Stimulated activated naive CD8-positive, alpha-beta T cell treated with anti-CD3 and anti-CD28 coated beads, Interleukin-15, Interleukin-2, amounts not matched to agents 100 ng/mL and 50 ng/mL, for 24 hours (primary cell): Measurements from ENCODE around the gene DYNLT1.
"Not testable (repeated sequence)": the region's sequence is repeated elsewhere in the genome, so short reads cannot be mapped to it uniquely, and the experiment has no call there.

ENCODE experiments used
- H3K27ac Mint-ChIP-seq: one replicate; pipeline ENCODE4 v1.8.0; 2021; ENCODE audit warnings: mild to moderate bottlenecking, mixed read lengths
- H3K27me3 Mint-ChIP-seq: one replicate; pipeline ENCODE4 v1.8.0; 2021; ENCODE audit warnings: mixed read lengths
- H3K36me3 Mint-ChIP-seq: one replicate; pipeline ENCODE4 v1.8.0; 2021; ENCODE audit warnings: low read depth, mixed read lengths
- H3K4me1 Mint-ChIP-seq: one replicate; pipeline ENCODE4 v1.8.0; 2021; ENCODE audit warnings: low read depth, mixed read lengths
- H3K4me3 Mint-ChIP-seq: one replicate; pipeline ENCODE4 v1.8.0; 2021; ENCODE audit warnings: mild to moderate bottlenecking, mixed read lengths
- H3K9me3 Mint-ChIP-seq: one replicate; pipeline ENCODE4 v1.8.0; 2021; ENCODE audit warnings: mixed read lengths

Gene DYNLT1

DNA sequence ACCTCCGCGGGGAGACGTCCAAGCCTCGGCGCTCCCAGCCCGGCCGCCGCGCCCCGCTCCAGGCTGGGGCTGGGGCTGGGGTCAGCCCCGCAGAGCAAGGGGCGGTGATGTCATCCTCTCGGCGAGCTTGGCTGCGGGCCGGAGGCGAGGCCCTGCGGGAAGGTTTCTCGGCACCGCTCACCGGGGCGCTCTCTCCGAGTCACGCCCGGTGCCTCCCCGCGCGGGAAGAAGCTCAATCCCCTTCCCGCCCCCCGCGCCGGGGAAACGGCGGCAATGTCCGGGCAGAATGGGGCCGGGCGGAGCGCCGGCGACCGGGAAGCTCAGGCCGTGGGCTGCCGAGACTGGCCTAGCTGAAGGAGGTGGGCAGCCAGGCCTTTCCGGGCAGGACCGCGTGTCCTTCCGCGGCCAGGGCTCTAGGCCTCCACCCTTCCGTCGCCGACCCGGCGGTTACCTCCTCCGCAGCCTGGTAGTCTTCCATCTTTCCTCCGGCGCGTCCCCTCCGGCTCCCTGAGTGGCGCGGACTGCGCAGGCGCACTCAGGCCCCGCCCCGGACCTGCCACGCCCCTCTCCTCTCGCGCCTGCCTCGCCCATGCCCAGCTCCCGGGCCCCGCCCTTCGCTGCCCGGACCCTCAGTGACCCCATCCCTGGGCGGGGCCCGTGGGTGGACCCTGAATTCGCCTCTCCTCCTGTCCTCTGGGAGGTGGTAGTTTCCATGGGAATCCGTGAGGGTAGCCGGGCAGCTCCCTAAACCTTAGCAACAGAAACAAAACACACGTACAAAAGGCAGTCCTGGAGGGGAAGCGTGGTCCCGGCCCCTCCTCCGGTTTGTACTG is at the start of gene DYNLT1:
DYNLT1 (minus strand) TSS at position 513 of the 833 bp plus-strand sequence; CDS start at position 478, 35 bp downstream.
- H3K4me1 Mint-ChIP-seq: peaks cover 86% of the 10 kb centered on the region
- no peaks in the 10 kb centered on the region for H3K9me3 Mint-ChIP-seq
- H3K27me3 Mint-ChIP-seq: no peaks in the 10 kb centered on the region
- H3K27ac Mint-ChIP-seq: peak within 1 kb of the TSS; percentile 97
- H3K36me3 Mint-ChIP-seq: peaks cover 45% of the 10 kb centered on the region
- peak within 1 kb of the TSS; percentile 98 for H3K4me3 Mint-ChIP-seq

- H3K4me3 Mint-ChIP-seq: no peak overlapping the region
- peaks cover 81% of the 10 kb centered on the region for H3K36me3 Mint-ChIP-seq
- peaks cover 64% of the 10 kb centered on the region for H3K4me1 Mint-ChIP-seq
- no peak overlapping the region for H3K27ac Mint-ChIP-seq
- H3K9me3 Mint-ChIP-seq: no peaks in the 10 kb centered on the region
- H3K27me3 Mint-ChIP-seq: no peaks in the 10 kb centered on the region
Measured at GRCh38 chr6:158688860-158689259, 44.3 kb upstream of the DYNLT1 start.

GRCh38 chr6:158687506-158687905 is 43.0 kb upstream of the DYNLT1 start:
- no peaks in the 10 kb centered on the region for H3K9me3 Mint-ChIP-seq
- H3K27ac Mint-ChIP-seq: peak overlapping the region; percentile 77
- peaks cover 72% of the 10 kb centered on the region for H3K4me1 Mint-ChIP-seq

GRCh38 chr6:158686791-158687381 is 42.3 kb upstream of the DYNLT1 start:
- no peaks in the 10 kb centered on the region for H3K27me3 Mint-ChIP-seq
- H3K9me3 Mint-ChIP-seq: no peaks in the 10 kb centered on the region
- H3K4me3 Mint-ChIP-seq: peak overlapping the region; percentile 53
- peaks cover 74% of the 10 kb centered on the region for H3K4me1 Mint-ChIP-seq
- H3K36me3 Mint-ChIP-seq: peaks cover 81% of the 10 kb centered on the region
- peak overlapping the region; percentile 77 for H3K27ac Mint-ChIP-seq

More at GRCh38 chr6:158687506-158687905, 43.0 kb upstream of the DYNLT1 start:
- H3K4me3 Mint-ChIP-seq: no peak overlapping the region
- no peaks in the 10 kb centered on the region for H3K27me3 Mint-ChIP-seq
- peaks cover 82% of the 10 kb centered on the region for H3K36me3 Mint-ChIP-seq

DNA sequence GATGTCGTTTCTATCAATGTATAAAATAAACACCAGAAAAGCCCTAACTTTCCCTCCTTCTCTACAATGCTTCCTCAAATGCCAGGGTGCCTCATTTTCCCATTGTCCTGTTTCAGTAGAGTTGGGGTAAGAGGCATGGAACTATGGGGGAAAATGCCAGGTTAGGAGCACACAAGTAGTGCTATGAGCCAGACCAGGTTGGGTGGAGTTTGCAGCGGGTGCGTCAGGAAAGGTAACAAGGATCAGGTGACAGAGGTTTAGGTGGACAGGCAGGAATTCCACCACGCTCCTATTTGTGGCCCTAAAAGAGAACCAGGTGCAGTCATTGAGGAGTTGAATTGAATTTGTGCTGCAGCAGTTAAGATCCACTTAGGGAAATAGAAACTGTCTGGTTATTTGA is 41.8 kb upstream of the DYNLT1 start:
- peak overlapping the region; percentile 53 for H3K4me3 Mint-ChIP-seq
- H3K27ac Mint-ChIP-seq: peak overlapping the region; percentile 77
- no peaks in the 10 kb centered on the region for H3K27me3 Mint-ChIP-seq
- H3K36me3 Mint-ChIP-seq: peaks cover 84% of the 10 kb centered on the region
- no peaks in the 10 kb centered on the region for H3K9me3 Mint-ChIP-seq
- H3K4me1 Mint-ChIP-seq: peaks cover 74% of the 10 kb centered on the region

- no peaks in the 10 kb centered on the region for H3K27me3 Mint-ChIP-seq
- no peak overlapping the region for H3K4me3 Mint-ChIP-seq
- peaks cover 65% of the 10 kb centered on the region for H3K4me1 Mint-ChIP-seq
- peaks cover 90% of the 10 kb centered on the region for H3K36me3 Mint-ChIP-seq
- peak overlapping the region; percentile 31 for H3K27ac Mint-ChIP-seq
- no peaks in the 10 kb centered on the region for H3K9me3 Mint-ChIP-seq
Measured at GRCh38 chr6:158684745-158685324, 40.3 kb upstream of the DYNLT1 start.

- no peak overlapping the region for H3K4me3 Mint-ChIP-seq
- H3K27me3 Mint-ChIP-seq: no peaks in the 10 kb centered on the region
- H3K36me3 Mint-ChIP-seq: peaks cover 89% of the 10 kb centered on the region
- no peak overlapping the region for H3K27ac Mint-ChIP-seq
- no peaks in the 10 kb centered on the region for H3K9me3 Mint-ChIP-seq
- H3K4me1 Mint-ChIP-seq: peaks cover 59% of the 10 kb centered on the region
Measured at GRCh38 chr6:158684311-158684710, 39.8 kb upstream of the DYNLT1 start.

DNA sequence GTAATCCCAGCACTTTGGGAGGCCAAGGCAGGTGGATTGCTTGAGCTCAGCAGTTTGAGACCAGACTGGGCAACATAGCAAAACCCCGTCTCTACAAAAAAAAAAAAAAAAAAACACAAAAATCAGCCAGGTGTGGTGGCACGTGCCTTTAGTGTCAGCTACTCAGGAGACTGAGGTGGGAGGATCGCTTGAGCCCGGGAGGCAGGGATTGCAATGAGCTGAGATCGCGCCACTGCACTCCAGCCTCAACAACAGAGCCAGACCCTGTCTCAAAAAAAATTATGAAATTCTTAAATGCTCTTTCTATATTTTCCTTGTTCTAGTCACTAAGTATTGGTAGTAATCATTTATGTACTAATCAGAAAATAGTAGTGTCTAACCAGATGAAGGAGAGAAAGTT is 35.9 kb upstream of the DYNLT1 start:
- no peaks in the 10 kb centered on the region for H3K27me3 Mint-ChIP-seq
- peaks cover 73% of the 10 kb centered on the region for H3K36me3 Mint-ChIP-seq
- no peak overlapping the region for H3K4me3 Mint-ChIP-seq
- H3K27ac Mint-ChIP-seq: no peak overlapping the region
- H3K4me1 Mint-ChIP-seq: peaks cover 35% of the 10 kb centered on the region
- H3K9me3 Mint-ChIP-seq: no peaks in the 10 kb centered on the region

DNA sequence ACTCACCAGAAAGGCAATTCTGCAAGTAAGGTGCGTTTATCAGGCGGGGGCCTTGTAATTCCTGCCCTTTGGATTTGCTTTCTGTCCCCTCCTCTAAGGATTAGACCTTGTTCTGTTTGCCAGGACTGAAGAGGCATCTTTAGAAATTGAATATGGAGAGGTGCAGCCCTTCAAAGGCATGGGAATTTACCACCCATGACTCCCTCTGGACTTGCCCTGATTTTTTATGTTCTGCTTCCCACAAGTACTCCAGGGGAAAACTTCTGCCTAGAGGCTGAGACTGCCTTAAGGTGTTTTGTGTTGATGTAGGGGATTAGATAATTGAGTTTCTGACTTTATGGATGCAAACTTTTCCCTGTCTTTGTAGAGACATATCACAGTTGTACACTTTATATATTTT is 35.5 kb upstream of the DYNLT1 start:
- no peaks in the 10 kb centered on the region for H3K9me3 Mint-ChIP-seq
- H3K36me3 Mint-ChIP-seq: peaks cover 75% of the 10 kb centered on the region
- H3K4me3 Mint-ChIP-seq: no peak overlapping the region
- H3K27me3 Mint-ChIP-seq: no peaks in the 10 kb centered on the region
- peaks cover 32% of the 10 kb centered on the region for H3K4me1 Mint-ChIP-seq
- H3K27ac Mint-ChIP-seq: no peak overlapping the region

- H3K27me3 Mint-ChIP-seq: no peaks in the 10 kb centered on the region
- H3K4me1 Mint-ChIP-seq: peaks cover 17% of the 10 kb centered on the region
- H3K36me3 Mint-ChIP-seq: peaks cover 75% of the 10 kb centered on the region
Measured at GRCh38 chr6:158677906-158678578, 33.5 kb upstream of the DYNLT1 start.

DNA sequence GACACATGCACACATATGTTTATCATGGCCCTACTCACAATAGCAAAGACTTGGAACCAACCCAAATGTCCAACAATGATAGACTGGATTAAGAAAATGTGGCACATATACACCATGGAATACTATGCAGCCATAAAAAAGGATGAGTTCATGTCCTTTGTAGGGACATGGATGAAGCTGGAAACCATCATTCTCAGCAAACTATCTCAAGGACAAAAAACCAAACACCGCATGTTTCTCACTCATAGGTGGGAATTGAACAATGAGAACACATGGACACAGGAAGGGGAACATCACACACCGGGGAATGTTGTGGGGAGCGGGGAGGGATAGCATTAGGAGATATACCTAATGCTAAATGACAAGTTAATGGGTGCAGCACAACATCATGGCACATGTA is 32.6 kb upstream of the DYNLT1 start:
- H3K9me3 Mint-ChIP-seq, H3K4me3 Mint-ChIP-seq, H3K27me3 Mint-ChIP-seq: not testable (repeated sequence)
- H3K4me1 Mint-ChIP-seq: peaks cover 12% of the 10 kb centered on the region
- H3K27ac Mint-ChIP-seq: peak overlapping the region; percentile 11
- H3K36me3 Mint-ChIP-seq: peaks cover 74% of the 10 kb centered on the region

More at GRCh38 chr6:158677906-158678578, 33.5 kb upstream of the DYNLT1 start:
- H3K27ac Mint-ChIP-seq: no peak overlapping the region
- H3K9me3 Mint-ChIP-seq: no peaks in the 10 kb centered on the region
- H3K4me3 Mint-ChIP-seq: no peak overlapping the region

DNA sequence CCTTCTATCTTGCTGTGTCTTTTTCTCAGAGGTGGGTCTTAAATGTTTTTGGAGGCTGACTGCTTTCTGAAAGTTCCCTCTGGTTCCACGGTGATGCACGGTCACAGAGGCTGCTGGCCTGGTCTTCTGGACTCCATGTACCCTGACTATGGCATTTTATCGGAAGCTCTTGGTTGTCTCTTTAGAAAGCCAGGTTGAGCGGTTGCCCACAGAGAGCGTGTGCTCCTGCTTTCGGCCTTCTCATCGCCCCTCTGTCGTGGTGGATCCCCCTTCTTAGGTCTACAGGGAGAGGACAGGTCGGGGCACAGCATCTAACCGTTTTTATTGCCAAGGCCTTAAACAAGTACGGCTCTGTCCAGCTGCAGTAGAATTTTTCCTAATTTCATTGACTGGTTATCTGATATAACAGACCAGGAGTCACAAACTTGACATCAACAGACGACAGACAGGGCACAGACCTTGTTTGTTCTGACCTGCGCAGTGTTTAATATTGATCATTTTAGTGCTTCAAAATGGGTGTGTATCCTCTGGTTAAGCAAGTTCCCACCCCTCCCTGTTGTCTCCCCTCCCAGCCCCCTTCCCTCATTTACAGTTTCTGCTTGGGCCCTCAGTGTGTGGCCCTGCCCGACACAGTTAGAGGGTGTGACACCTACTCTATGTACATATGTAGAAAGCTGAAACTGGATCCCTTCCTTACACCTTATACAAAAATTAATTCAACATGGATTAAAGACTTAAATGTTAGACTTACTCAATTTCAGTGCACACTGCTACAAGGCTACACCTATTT is 30.0 kb upstream of the DYNLT1 start:
- Mint-ChIP-seq H3K9me3 (no peaks in the 10 kb centered on the region), H3K27ac (peak overlapping the region; percentile 50), H3K4me1 (peaks cover 12% of the 10 kb centered on the region), H3K27me3 (no peaks in the 10 kb centered on the region), H3K4me3 (no peak overlapping the region), H3K36me3 (peaks cover 64% of the 10 kb centered on the region)

GRCh38 chr6:158672726-158673125 is 28.2 kb upstream of the DYNLT1 start:
- H3K4me1 Mint-ChIP-seq: peaks cover 3% of the 10 kb centered on the region
- no peaks in the 10 kb centered on the region for H3K27me3 Mint-ChIP-seq
- no peak overlapping the region for H3K4me3 Mint-ChIP-seq
- peaks cover 64% of the 10 kb centered on the region for H3K36me3 Mint-ChIP-seq
- H3K27ac Mint-ChIP-seq: no peak overlapping the region
- no peaks in the 10 kb centered on the region for H3K9me3 Mint-ChIP-seq

DNA sequence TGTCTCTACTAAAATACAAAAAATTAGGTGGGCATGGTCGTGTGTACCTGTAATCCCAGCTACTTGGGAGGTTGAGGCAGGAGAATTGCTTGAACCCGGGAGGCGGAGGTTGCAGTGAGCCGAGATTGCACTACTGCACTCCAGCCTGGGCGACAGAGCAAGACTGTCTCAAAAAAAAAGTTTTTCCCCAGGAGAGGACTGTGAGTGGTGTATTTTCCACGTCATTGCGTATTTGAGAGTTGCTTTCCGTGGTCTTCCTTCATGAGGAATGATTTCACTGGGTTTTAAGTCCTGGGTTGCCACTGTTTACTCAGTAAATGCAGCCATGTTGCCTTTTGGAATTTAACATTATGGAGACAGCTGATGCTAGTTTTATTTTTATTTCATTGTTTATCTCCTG is 27.6 kb upstream of the DYNLT1 start:
- H3K27ac Mint-ChIP-seq, H3K4me1 Mint-ChIP-seq, H3K27me3 Mint-ChIP-seq, H3K9me3 Mint-ChIP-seq, H3K4me3 Mint-ChIP-seq: not testable (repeated sequence)
- H3K36me3 Mint-ChIP-seq: peaks cover 68% of the 10 kb centered on the region
